Right atrium auricular region (tissue), 2 donors: Measurements from ENCODE around the gene PRLH. TPM values are rescaled to one million over a fixed set of nuclear protein-coding genes. Genes with fewer than 3 reads are reported as not detected.

Source experiments
- DNase-seq: peaks from one replicate; pipeline ENCODE4 v3.0.0-alpha.2; 2019; ENCODE audit warnings: low spot score
- H3K27ac ChIP-seq, 2 donors: fragments of 200-600 bp; sonication (generic); 1 replicate in 1 of 2; 2 replicates in 1 of 2; pipeline ENCODE4 v1.5.1; 2016 to 2019
- H3K27me3 ChIP-seq, 2 donors: fragments of 200-600 bp; sonication (generic); one replicate each; pipeline versions ENCODE4 v1.5.1 to v1.6.0; 2017 to 2019
- H3K36me3 ChIP-seq: fragments of 200-600 bp; sonication (generic); one replicate; pipeline ENCODE4 v1.5.1; 2016
- H3K4me1 ChIP-seq, 2 donors: fragments of 200-600 bp; sonication (generic); one replicate each; pipeline versions ENCODE4 v1.5.1 to v1.6.0; 2017 to 2019
- H3K4me3 ChIP-seq, 2 donors: fragments of 200-600 bp; sonication (generic); 1 replicate in 1 of 2; 2 replicates in 1 of 2; pipeline ENCODE4 v1.5.1; 2017 to 2019; ENCODE audit warnings: mild to moderate bottlenecking in 1 of 2, moderate library complexity in 1 of 2
- H3K9me3 ChIP-seq, 2 donors: fragments of 200-600 bp; sonication (generic); one replicate each; pipeline ENCODE4 v1.5.1; 2019
- total RNA-seq, 2 donors: library from RNA; depleted of rRNA; stranded (reverse); fragments of >200 nt; gene quantifications; one replicate each; pipeline ENCODE4 v1.1.0, GENCODE V29; 2016
- TF ChIP-seq, protein P1 (sequence below), 2 donors: fragments of 200-600 bp; sonication (generic); IDR thresholded peaks; one replicate each; pipeline ENCODE4 v1.5.1; 2019; ENCODE audit warnings: antibody characterized with exemption in 2 of 2

Gene PRLH
- total RNA-seq, 2 donors from 2014 or later = not detected

DNA sequence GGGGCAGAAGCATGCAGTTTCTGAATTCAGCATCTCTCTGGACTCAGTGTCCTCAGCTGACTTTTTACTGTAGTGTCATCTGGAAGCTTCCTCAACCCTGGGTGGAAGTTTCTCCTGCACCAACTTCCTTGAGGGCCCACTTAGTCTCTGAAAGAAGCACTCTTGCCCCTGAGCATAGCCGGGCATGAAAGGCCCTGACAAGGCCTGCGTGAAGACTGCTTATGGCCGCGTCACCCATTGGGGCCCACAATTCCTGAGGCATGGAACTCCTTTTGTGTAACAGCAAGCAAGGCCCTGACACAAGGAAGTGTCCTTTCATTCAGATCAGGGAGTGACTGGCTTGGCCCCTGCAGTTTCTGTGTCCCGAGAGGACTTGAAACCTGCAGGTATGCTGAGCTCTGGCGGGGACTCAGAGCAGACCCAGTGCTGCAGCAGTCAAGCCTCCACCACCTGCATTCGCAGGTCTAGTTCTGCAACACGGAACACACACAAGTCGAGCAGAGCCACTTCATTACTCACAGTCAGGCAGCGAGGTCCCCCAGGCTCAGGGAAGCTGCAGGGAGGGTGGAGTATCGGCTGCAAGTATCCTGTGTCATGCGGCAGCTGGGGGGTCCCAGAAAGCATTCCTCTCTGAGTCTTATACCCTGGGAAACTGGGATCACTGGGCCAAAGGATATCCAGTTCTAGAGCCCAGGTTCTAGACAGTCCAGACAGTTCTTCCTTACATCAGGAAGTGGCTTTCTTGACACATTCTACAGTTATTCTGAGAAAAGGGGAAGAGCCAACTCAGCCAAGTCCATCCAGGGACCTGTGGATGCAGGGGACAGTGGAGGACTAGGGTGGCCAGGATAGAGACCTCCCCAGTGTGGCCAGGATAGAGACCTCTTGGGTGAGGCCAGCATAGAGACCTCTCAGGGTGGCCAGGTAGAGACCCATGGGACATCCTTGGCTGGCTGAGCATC is 35.6 kb upstream of the PRLH start:
- Histone ChIP-seq H3K27ac (no peak overlapping the region), H3K4me1 (no peaks in the 10 kb centered on the region), H3K9me3 (no peaks in the 10 kb centered on the region), H3K4me3 (no peak overlapping the region), H3K36me3 (peaks cover 4% of the 10 kb centered on the region), H3K27me3 (no peaks in the 10 kb centered on the region)
- no peak for DNase-seq
- TF ChIP-seq, protein P1, sequence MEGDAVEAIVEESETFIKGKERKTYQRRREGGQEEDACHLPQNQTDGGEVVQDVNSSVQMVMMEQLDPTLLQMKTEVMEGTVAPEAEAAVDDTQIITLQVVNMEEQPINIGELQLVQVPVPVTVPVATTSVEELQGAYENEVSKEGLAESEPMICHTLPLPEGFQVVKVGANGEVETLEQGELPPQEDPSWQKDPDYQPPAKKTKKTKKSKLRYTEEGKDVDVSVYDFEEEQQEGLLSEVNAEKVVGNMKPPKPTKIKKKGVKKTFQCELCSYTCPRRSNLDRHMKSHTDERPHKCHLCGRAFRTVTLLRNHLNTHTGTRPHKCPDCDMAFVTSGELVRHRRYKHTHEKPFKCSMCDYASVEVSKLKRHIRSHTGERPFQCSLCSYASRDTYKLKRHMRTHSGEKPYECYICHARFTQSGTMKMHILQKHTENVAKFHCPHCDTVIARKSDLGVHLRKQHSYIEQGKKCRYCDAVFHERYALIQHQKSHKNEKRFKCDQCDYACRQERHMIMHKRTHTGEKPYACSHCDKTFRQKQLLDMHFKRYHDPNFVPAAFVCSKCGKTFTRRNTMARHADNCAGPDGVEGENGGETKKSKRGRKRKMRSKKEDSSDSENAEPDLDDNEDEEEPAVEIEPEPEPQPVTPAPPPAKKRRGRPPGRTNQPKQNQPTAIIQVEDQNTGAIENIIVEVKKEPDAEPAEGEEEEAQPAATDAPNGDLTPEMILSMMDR (IDR thresholded peaks at IDR 0.05) = no peak

DNA sequence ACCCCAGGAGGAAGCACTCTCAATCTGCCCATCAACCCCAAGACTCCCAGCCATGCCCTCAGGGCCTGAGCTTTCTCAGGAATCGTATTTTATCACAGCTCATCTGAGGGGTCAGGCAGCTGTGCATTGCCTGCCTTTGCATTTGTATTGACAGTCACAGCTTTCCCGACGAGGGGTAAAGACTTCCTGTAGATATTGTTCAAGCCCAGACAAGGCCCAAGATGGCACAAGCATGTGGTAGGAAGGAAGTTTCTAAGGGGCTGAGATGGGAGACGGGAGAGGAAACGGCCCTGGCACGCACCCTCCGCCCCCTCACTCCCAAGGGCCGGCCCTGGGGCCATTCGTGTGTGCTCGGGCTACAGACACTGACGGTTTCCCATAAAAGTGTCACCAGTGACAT is 34.2 kb upstream of the PRLH start:
- H3K27me3 ChIP-seq = no peaks in the 10 kb centered on the region
- H3K9me3 ChIP-seq = no peaks in the 10 kb centered on the region
- TF ChIP-seq, protein P1 (IDR thresholded peaks at IDR 0.05) = no peak
- H3K27ac ChIP-seq = no peak overlapping the region
- H3K4me3 ChIP-seq = no peak overlapping the region
- no peaks in the 10 kb centered on the region for H3K4me1 ChIP-seq
- no peaks in the 10 kb centered on the region for H3K36me3 ChIP-seq
- DNase-seq = no peak

DNA sequence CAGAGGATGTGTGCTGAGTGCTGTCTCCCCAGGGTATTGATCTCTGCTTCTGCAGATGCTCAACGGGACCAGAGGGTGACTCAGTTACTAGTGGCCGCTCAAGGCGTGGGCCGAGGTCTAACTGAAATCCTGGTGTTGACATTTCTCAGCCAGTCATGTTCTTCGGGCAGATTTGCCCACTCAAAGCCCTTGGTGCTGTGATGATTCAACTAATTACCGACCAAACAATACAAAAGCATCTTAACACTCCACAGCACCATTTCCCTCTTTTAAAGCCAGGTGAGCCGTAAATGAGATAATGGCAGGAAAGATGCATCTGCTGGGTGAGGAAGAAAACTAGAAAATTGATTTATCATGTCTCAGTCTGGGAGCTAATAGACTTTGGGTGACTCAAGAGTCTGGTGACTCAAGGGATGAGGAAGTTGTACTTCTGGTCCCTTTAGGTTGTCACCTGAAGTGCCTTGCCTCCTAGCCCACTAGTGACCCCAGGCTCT is 32.7 kb upstream of the PRLH start:
- no peaks in the 10 kb centered on the region for H3K9me3 ChIP-seq
- H3K4me3 ChIP-seq = no peak overlapping the region
- no peaks in the 10 kb centered on the region for H3K36me3 ChIP-seq
- no peak for DNase-seq
- TF ChIP-seq, protein P1 (IDR thresholded peaks at IDR 0.05) = no peak
- no peaks in the 10 kb centered on the region for H3K27me3 ChIP-seq
- H3K4me1 ChIP-seq = no peaks in the 10 kb centered on the region
- no peak overlapping the region for H3K27ac ChIP-seq

DNA sequence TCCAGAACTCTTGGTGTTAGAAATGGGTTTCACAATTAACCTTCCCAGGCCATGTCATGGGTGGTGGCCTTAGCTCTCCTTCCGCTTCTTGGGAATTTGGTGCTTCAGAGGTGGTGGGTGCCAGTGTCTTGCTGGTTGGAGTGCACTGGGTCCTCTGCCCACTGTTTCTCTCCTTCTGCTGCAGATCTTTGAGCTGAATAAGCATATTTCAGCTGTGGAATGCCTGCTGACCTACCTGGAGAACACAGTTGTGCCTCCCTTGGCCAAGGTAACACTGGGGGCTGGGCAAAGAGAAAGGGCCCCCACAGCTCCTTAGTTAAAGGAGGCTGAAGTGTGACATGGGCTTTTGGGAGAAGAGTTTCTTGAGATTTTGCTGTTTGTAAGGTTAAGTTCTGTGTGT is 32.0 kb upstream of the PRLH start:
- Histone ChIP-seq H3K27ac (no peak overlapping the region), H3K9me3 (no peaks in the 10 kb centered on the region)

DNA sequence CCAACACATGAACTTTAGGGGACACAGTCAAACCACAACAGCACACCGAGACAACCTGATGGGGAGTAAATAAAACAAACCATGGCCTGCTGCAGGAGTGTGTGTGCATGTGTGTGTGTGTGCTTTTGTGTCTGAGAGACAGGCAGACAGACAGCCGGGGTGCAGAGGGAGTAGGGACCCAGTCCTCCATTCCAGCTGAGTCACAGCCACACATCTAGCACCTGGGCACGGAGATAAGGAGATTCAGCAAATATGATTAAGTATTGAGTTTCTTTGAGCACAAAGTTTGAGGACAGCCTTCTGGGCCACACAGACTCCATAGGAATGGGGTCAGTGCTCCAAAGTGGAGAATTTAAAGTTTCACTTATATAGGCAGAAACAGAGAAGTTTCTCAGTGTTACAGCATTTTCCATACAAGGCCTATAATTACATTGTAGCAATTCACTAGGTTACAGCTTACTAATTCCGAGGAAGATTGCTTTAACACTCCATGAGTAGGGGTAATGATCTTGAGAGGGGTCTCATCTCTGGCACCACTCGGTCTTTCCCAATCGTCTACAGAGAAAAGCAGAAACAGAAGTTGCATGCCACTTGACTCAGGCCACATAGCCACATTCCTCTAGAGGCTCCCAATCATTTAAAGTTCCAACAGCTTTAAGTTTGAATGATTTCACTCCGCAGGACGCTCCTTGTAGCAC is 30.8 kb upstream of the PRLH start:
- no peaks in the 10 kb centered on the region for H3K9me3 ChIP-seq
- no peaks in the 10 kb centered on the region for H3K36me3 ChIP-seq
- no peak overlapping the region for H3K4me3 ChIP-seq
- TF ChIP-seq, protein P1 (IDR thresholded peaks at IDR 0.05) = no peak
- H3K27me3 ChIP-seq = no peaks in the 10 kb centered on the region
- H3K27ac ChIP-seq = no peak overlapping the region
- DNase-seq = no peak
- peaks cover 0 to 6% of the 10 kb centered on the region in 2 donors for H3K4me1 ChIP-seq

More for the DNA sequence above, 32.0 kb upstream of the PRLH start:
- Histone ChIP-seq H3K4me1 (no peaks in the 10 kb centered on the region), H3K27me3 (no peaks in the 10 kb centered on the region), H3K36me3 (no peaks in the 10 kb centered on the region), H3K4me3 (no peak overlapping the region)
- TF ChIP-seq, protein P1 (IDR thresholded peaks at IDR 0.05) = no peak
- DNase-seq = no peak
